Activated CD4-positive, alpha-beta memory T cell treated with anti-CD3 and anti-CD28 coated beads for 36 hours (primary cell): ENCODE data around the gene DCT. TPM values are rescaled to one million over a fixed set of nuclear protein-coding genes. Genes with fewer than 3 reads are reported as not detected.
"Not testable (repeated sequence)": the region's sequence is repeated elsewhere in the genome, so short reads cannot be mapped to it uniquely, and the experiment has no call there.

Experiments
- CTCF ChIA-PET: fragments of 350-600 bp; sonication (Branson Sonifier 250); formaldehyde crosslinking; loops from one replicate; lab custom pipeline; 2021; ENCODE audit warnings: antibody characterized with exemption, inconsistent platforms; lab: Charles Lee
- POLR2A ChIA-PET: fragments of 350-600 bp; sonication (Branson Sonifier 250); formaldehyde crosslinking; loops from one replicate; lab custom pipeline; 2021; ENCODE audit warnings: antibody characterized with exemption; lab: Charles Lee
- DNase-seq: peaks from one replicate; pipeline ENCODE4 v3.0.0-alpha.2; 2020
- H3K27ac Mint-ChIP-seq: one replicate; pipeline ENCODE4 v1.8.0; 2021; ENCODE audit warnings: mixed read lengths
- H3K27me3 Mint-ChIP-seq: one replicate; pipeline ENCODE4 v1.8.0; 2021; ENCODE audit warnings: mixed read lengths
- H3K36me3 Mint-ChIP-seq: one replicate; pipeline ENCODE4 v1.8.0; 2021; ENCODE audit warnings: mixed read lengths
- H3K4me1 Mint-ChIP-seq: one replicate; pipeline ENCODE4 v1.8.0; 2021; ENCODE audit warnings: low read depth, mixed read lengths
- H3K4me3 Mint-ChIP-seq: one replicate; pipeline ENCODE4 v1.8.0; 2021; ENCODE audit warnings: mild to moderate bottlenecking, mixed read lengths
- H3K9me3 Mint-ChIP-seq: one replicate; pipeline ENCODE4 v1.8.0; 2021; ENCODE audit warnings: mixed read lengths
- intact Hi-C: fragments of 100-400 bp; cut with micrococcal nuclease; formaldehyde crosslinking; loops from one replicate; pipeline ENCODE4 v1.15.1; 2023
- total RNA-seq, 2 experiments: library from RNA; stranded (reverse); gene quantifications; one replicate each; pipeline ENCODE4 v1.2.3, GENCODE V29; 2021

The DCT gene
- under 1 TPM in 1 of 2 experiments, not detected in 1; 0.24 TPM for total RNA-seq

DNA sequence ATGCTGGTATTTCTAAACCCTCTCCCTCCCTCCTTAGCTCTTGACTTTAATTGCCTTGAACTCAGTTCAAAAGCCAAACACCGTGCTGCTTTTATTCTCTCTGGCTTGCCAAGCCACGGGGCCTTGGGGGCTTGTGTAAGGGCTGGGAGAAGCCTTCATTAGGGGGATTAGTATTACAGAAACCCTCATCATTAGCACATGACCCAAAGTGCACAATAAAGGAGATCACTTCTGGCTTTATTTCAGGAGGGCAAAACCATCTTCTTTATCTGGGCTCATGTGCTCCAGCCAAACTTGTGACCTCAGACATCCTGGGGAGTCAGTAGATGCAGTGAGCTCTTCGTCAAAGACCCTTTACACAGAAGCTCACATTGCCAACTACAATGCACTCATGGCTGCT lies at the start of gene DCT:
TSS of gene DCT (minus strand) at position 67 of the 400 bp plus-strand sequence. CDS start 427 bp downstream, outside the sequence.
- H3K27ac Mint-ChIP-seq, result no peak within 1 kb of the TSS
- H3K36me3 Mint-ChIP-seq, result no peaks in the 10 kb centered on the region
- ChIA-PET POLR2A (no interaction called here), CTCF (no interaction called here)
- no peak for DNase-seq
- intact Hi-C loops, result no loop called here
- no peaks in the 10 kb centered on the region for H3K27me3 Mint-ChIP-seq
- no peak within 1 kb of the TSS for H3K4me3 Mint-ChIP-seq
- peaks cover 2% of the 10 kb centered on the region for H3K4me1 Mint-ChIP-seq
- H3K9me3 Mint-ChIP-seq, result no peaks in the 10 kb centered on the region

DNA sequence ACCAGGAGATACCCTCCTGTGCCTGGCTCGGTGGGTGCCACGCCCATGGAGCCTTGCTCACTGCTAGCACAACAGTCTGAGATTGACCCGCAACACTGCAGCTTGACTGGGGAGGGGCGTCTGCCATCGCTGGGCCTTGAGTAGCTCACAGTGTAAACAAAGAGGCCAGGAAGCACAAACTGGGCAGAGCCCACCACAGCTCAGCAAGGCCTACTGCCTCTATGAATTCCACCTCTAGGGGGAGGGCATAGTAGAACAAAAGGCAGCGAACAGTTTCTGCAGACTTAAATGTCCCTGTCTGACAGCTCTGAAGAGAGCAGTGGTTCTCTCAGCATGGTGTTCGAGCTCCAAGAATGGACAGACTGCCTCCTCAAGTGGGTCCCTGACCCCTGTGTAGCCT lies 47.5 kb upstream of the DCT start:
- H3K4me1 Mint-ChIP-seq, POLR2A ChIA-PET, H3K4me3 Mint-ChIP-seq, DNase-seq, CTCF ChIA-PET, H3K9me3 Mint-ChIP-seq, H3K27ac Mint-ChIP-seq, H3K36me3 Mint-ChIP-seq, intact Hi-C loops: not testable (repeated sequence)
- peaks cover 12% of the 10 kb centered on the region for H3K27me3 Mint-ChIP-seq

DNA sequence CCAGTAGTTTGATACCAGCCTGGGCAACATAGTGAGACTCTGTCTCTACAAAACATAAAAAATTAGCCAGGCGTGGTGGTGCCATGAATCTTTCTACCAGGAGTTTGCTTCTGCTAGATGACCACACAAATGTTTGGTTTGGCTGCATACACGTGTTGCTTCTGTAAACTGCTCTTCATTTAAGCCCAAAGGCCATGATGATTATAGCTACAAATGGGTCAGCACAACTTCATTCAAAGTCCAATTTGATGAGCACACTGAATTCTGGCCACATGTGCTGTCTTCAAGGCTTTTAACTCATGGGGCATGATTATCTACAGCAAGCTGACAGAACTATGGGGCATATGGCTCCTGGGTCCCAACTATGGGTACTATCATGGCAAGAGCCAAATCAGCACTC lies 46.3 kb upstream of the DCT start:
- no peak overlapping the region for H3K27ac Mint-ChIP-seq
- no peaks in the 10 kb centered on the region for H3K4me1 Mint-ChIP-seq
- ChIA-PET POLR2A (no interaction called here), CTCF (no interaction called here)
- no peaks in the 10 kb centered on the region for H3K36me3 Mint-ChIP-seq
- peaks cover 12% of the 10 kb centered on the region for H3K27me3 Mint-ChIP-seq
- H3K4me3 Mint-ChIP-seq, result no peak overlapping the region
- peaks cover under 1% of the 10 kb centered on the region for H3K9me3 Mint-ChIP-seq
- intact Hi-C loops, result no loop called here
- DNase-seq, result no peak

DNA sequence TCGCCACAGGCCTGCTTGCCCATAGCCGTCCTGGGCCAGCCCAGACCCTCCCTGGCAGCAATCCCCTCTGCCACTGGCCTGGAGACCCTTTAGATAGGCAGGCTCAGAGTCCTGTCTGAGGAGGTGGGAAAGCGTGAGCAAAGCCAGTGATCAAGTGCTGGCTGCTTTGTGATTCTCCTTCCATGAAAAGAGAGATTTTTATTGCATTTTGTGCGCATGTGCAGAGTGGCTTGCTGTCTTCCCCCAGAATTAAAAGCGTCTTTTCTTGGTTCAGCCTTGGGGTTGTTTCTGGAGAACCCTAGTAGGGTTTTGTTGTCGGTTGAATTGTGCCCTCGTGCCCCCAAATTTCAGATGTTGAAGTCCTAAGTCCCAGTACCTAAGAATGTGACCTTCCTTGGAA lies 44.9 kb upstream of the DCT start:
- intact Hi-C loops, result no loop called here

DNA sequence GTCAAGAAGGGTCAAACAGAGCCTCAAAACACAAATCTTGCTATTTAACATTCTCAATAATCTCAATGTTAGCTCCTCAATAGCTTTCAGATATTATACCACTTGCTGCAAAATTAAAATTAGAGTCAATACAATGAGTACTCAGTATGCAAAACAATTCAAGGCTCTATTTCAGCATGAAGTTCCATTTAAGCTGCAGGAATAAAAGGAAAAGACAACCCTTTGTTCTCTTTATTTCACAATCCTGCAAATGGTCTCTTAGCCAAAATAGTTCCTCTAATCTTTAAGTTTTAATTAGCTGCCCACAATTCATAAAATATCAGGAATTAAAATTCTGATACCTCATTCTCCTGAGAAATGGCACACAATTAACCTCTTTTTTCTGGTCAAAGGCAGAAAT lies 40.5 kb upstream of the DCT start:
- Mint-ChIP-seq H3K27me3 (peaks cover 5% of the 10 kb centered on the region), H3K36me3 (no peaks in the 10 kb centered on the region), H3K9me3 (no peaks in the 10 kb centered on the region), H3K4me1 (no peaks in the 10 kb centered on the region), H3K27ac (no peak overlapping the region), H3K4me3 (no peak overlapping the region)
- no peak for DNase-seq
- ChIA-PET CTCF (no interaction called here), POLR2A (no interaction called here)
- intact Hi-C loops, result no loop called here

More for the DNA sequence above, 44.9 kb upstream of the DCT start:
- H3K4me1 Mint-ChIP-seq, result no peaks in the 10 kb centered on the region
- ChIA-PET POLR2A (no interaction called here), CTCF (no interaction called here)
- H3K36me3 Mint-ChIP-seq, result no peaks in the 10 kb centered on the region
- DNase-seq, result no peak
- peaks cover 11% of the 10 kb centered on the region for H3K27me3 Mint-ChIP-seq
- H3K9me3 Mint-ChIP-seq, result no peaks in the 10 kb centered on the region
- H3K27ac Mint-ChIP-seq, result no peak overlapping the region
- H3K4me3 Mint-ChIP-seq, result no peak overlapping the region

DNA sequence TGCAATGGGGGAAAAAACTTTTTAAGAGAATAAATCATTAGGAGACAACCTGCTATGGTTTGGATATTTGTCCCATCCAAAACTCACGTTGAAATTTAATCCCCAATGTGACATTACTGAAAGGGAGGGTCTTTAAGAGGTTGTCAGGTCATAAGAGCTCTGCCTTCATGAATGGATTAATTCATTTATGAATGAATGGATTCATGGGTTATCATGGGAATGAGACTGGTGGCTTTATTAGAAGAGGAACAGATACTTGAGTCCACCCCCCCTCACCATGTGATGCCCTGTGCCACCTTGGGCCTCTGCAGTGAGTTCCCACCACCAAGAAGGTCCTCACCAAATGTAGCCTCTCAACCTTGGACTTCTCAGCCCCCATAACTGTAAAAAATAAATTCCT lies 37.0 kb upstream of the DCT start:
- Mint-ChIP-seq H3K27me3 (peaks cover 11% of the 10 kb centered on the region), H3K4me3 (no peak overlapping the region), H3K27ac (no peak overlapping the region), H3K9me3 (no peaks in the 10 kb centered on the region), H3K4me1 (no peaks in the 10 kb centered on the region), H3K36me3 (no peaks in the 10 kb centered on the region)
- intact Hi-C loops, result no loop called here
- no peak for DNase-seq
- POLR2A ChIA-PET, result no interaction called here
- CTCF ChIA-PET, result no interaction called here

DNA sequence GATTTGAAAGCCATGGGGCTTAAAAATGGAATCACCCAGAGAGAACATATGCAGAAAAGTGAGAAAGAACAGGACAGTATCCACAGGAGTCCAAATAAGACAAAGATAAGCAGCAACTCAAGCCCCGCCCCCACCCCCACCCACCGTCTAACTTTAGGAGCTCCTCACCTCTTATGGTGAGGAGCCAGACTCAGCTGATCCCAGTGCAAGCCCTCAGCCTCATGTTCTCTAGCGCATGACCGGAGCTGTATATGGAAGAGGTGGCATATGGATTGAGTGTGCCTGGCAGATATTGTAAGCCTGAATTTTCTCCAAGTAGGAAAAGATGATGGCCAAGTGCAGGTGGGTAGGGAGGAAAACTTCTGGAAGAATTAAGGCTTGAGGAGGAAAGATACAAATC lies 36.4 kb upstream of the DCT start:
- H3K9me3 Mint-ChIP-seq, result no peaks in the 10 kb centered on the region
- intact Hi-C loops, result no loop called here
- no peaks in the 10 kb centered on the region for H3K4me1 Mint-ChIP-seq
- H3K36me3 Mint-ChIP-seq, result no peaks in the 10 kb centered on the region
- H3K27ac Mint-ChIP-seq, result no peak overlapping the region
- no peak overlapping the region for H3K4me3 Mint-ChIP-seq
- CTCF ChIA-PET, result no interaction called here
- peaks cover 13% of the 10 kb centered on the region for H3K27me3 Mint-ChIP-seq
- POLR2A ChIA-PET, result no interaction called here
- no peak for DNase-seq

DNA sequence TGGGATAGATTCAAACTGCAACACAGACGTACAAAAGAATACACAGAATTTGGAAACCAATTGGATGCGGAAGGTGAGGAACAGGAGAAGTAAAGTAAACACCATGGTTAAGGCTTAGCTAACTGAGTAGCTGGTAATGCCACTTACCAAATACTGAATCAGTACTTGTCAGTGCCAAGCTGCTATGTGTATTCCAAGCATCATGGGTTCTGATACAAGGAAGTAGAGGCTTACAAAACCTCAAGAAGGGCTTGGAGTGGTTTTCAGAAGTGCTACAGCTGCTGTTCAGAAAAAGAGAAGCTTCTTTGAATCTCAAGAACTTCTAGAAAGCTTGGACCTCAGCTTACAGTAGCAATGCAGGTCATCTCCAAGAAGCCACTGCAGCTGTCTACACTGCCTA lies 35.9 kb upstream of the DCT start:
- CTCF ChIA-PET, result no interaction called here

DNA sequence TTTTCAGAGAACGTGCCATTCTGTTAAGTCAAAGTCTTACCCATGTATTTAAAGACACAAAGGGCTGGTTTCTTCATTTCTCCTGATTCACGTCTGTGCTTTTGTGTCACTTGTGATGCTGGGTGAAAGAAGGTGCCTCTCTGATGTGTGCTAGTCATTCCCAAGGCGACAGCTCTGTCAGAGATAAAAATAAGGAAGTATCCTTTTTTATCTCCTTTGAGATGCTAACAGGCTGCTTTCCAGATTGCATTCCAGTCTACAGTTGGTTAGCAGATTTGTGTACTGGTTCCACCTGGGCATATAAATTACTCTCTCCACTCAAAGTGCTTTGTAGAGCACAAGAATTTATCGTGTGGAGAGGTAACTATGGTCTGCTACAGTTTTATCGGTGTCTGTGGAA lies 33.5 kb upstream of the DCT start:
- CTCF ChIA-PET, result no interaction called here
- H3K27ac Mint-ChIP-seq, result no peak overlapping the region
- DNase-seq, result no peak
- intact Hi-C loops, result no loop called here
- POLR2A ChIA-PET, result no interaction called here
- peaks cover 6% of the 10 kb centered on the region for H3K4me1 Mint-ChIP-seq
- no peaks in the 10 kb centered on the region for H3K9me3 Mint-ChIP-seq
- no peak overlapping the region for H3K4me3 Mint-ChIP-seq
- H3K36me3 Mint-ChIP-seq, result no peaks in the 10 kb centered on the region
- peaks cover 17% of the 10 kb centered on the region for H3K27me3 Mint-ChIP-seq

More for the DNA sequence above, 35.9 kb upstream of the DCT start:
- no peak overlapping the region for H3K4me3 Mint-ChIP-seq
- POLR2A ChIA-PET, result no interaction called here
- intact Hi-C loops, result no loop called here
- peaks cover 17% of the 10 kb centered on the region for H3K27me3 Mint-ChIP-seq
- DNase-seq, result no peak
- H3K9me3 Mint-ChIP-seq, result no peaks in the 10 kb centered on the region
- no peaks in the 10 kb centered on the region for H3K4me1 Mint-ChIP-seq
- H3K27ac Mint-ChIP-seq, result no peak overlapping the region
- no peaks in the 10 kb centered on the region for H3K36me3 Mint-ChIP-seq

DNA sequence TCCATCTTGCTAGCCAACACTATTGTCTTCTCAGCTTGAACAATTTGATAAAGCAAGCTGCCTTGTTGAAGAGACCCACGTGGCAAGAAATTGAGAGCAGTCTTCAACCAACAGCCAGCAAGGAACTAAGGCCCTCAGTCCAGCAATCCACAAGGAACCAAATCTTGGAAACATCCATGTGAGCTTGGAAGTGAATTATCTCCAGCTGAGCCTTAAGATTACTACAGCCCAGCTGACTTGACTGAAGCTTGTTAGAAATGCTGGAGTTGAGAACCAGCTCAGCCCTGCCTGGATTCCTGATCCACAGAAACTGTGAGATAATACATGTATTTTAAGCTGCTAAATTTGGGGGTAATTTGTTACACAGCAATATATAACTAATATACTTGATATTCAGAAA lies 26.2 kb upstream of the DCT start:
- Mint-ChIP-seq H3K27ac (no peak overlapping the region), H3K4me1 (peaks cover 10% of the 10 kb centered on the region), H3K9me3 (no peaks in the 10 kb centered on the region), H3K4me3 (no peak overlapping the region), H3K27me3 (peaks cover 5% of the 10 kb centered on the region), H3K36me3 (no peaks in the 10 kb centered on the region)
- no peak for DNase-seq
- POLR2A ChIA-PET, result no interaction called here
- intact Hi-C loops, result no loop called here
- CTCF ChIA-PET, result interaction anchor here (0.6 kb wide), 2 partner anchors 99 to 143 kb away, joined by 3 to 4 read pairs; no protein-coding TSS in a partner anchor

DNA sequence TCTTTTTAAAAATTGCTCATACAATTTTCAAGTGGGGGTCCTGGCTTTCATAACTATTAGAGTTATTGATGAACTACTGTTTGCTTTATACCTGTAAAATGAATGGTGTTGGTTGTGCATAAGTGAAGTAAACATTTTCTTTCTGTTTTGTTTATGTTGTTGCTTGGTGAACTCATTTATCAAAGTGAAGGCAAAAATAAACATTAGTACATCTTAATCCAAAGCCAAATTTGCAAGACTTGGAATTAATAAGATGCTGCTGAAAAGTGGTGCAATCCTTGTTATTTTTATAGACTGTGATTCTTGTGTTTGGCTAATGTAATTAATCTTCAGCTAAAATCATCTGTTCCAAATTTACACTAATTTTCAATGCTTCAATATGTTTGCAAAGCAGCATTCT lies 24.4 kb upstream of the DCT start:
- intact Hi-C loops, result no loop called here
- POLR2A ChIA-PET, result no interaction called here
- Mint-ChIP-seq H3K27ac (no peak overlapping the region), H3K4me1 (peaks cover 10% of the 10 kb centered on the region), H3K27me3 (peaks cover 4% of the 10 kb centered on the region), H3K4me3 (no peak overlapping the region), H3K36me3 (no peaks in the 10 kb centered on the region), H3K9me3 (no peaks in the 10 kb centered on the region)
- no peak for DNase-seq
- CTCF ChIA-PET, result no interaction called here

DNA sequence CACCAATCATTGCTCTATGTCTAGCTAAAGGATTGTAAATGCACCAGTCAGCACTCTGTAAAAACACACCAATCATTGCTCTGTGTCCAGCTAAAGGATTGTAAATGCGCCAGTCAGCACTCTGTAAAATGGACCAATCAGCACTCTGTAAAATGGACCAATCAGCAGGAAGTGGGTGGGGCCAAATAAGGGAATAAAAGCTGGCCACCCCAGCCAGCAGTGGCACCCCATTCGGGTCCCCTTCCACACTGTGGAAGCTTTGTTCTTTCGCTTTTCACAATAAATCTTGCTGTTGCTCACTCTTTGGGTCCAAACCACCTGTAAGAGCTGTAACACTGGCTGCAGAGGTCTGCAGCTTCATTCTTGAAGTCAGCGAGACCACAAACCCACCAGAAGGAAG lies 19.3 kb upstream of the DCT start:
- DNase-seq, POLR2A ChIA-PET, H3K4me1 Mint-ChIP-seq, H3K4me3 Mint-ChIP-seq, H3K27ac Mint-ChIP-seq, intact Hi-C loops, CTCF ChIA-PET, H3K9me3 Mint-ChIP-seq, H3K36me3 Mint-ChIP-seq, H3K27me3 Mint-ChIP-seq: not testable (repeated sequence)

DNA sequence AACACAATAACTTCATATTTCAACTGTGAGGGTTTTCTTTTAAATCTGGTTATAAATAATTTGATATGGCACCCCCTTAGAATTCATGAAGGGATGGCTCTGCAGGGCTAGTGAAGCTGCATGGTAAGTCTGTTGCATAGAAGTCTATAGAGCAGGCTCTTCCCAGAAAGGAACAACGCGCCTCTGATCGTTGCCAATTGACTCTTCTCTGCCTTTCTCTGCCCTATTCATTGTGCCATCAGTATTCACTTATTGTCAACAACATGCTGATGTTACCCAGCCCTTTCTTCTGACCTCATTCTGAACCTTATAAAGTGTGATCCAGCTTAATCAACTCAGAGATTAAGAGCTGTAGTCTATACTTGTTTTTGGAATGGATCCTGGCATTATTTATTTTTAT lies 16.3 kb upstream of the DCT start:
- Mint-ChIP-seq H3K9me3 (no peaks in the 10 kb centered on the region), H3K4me1 (no peaks in the 10 kb centered on the region), H3K4me3 (no peak overlapping the region), H3K36me3 (no peaks in the 10 kb centered on the region), H3K27ac (no peak overlapping the region), H3K27me3 (no peaks in the 10 kb centered on the region)
- ChIA-PET CTCF (interaction anchor here (0.5 kb wide), 1 partner anchor 197 kb away, joined by 3 read pairs; no protein-coding TSS in a partner anchor), POLR2A (no interaction called here)
- intact Hi-C loops, result no loop called here
- DNase-seq, result no peak
